SK-N-SH (cell line): ENCODE data around the gene RNF166.

Experiments used
- EP300 ChIP-seq, 2 experiments: IDR thresholded peaks; 2 replicates each; pipeline versions ENCODE4 v1.4.0 to v1.6.1; 2012; ENCODE audit warnings: borderline replicate concordance in 1 of 2, low read depth in 1 of 2, low read length in 1 of 2
- RCOR1 ChIP-seq: fragments of 150-350 bp; IDR thresholded peaks from 2 replicates; pipeline ENCODE4 v1.6.1; 2017; ENCODE audit warnings: antibody characterized with exemption, low read length
- SMC3 ChIP-seq: IDR thresholded peaks from 2 replicates; pipeline ENCODE4 v1.6.1; 2012; ENCODE audit warnings: low read depth, low read length, improper control_type of control experiment
- YY1 ChIP-seq: IDR thresholded peaks from 2 replicates; pipeline ENCODE4 v1.4.0; 2012; ENCODE audit warnings: low read depth, mild to moderate bottlenecking
- TF ChIP-seq, protein P1 (sequence below): fragments of 200-600 bp; sonication (generic); IDR thresholded peaks from 2 replicates; pipeline ENCODE4 v1.6.1; 2017; ENCODE audit warnings: antibody characterized with exemption, mild to moderate bottlenecking, moderate library complexity
- TF ChIP-seq, protein P2 (sequence below): fragments of 150-350 bp; IDR thresholded peaks from 2 replicates; pipeline ENCODE4 v1.6.1; 2016; ENCODE audit warnings: mild to moderate bottlenecking, low read depth, low read length
- TF ChIP-seq, protein P3 (sequence below): IDR thresholded peaks from 2 replicates; pipeline ENCODE4 v1.4.0; 2012; ENCODE audit warnings: low read depth
- TF ChIP-seq, protein P4 (sequence below): IDR thresholded peaks from 2 replicates; pipeline ENCODE4 v1.6.1; 2012; ENCODE audit warnings: mild to moderate bottlenecking, low read depth, low read length, moderate library complexity

DNA sequence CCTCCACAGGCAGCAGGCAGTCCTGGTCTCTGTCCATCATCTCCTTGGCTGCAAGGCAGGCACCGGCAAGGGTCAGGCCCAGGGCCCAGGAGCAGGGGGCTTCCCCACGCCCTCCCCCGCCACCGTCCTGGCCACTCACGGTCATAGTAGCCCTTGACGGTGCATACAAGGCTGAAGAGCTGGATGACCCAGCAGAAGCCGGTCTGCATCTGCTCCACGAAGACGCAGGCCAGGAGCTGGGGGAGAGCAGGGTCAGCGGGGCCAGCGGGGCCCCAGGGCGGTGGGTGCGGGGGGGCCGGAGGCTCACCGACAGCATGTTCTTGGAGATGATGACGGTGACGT is 20.2 kb upstream of the RNF166 start:
- TF ChIP-seq RCOR1 (no peak), YY1 (no peak), SMC3 (no peak), EP300 (IDR thresholded peaks at IDR 0.05; ENCODE audit: borderline replicate concordance in 1 of 2, low read depth in 1 of 2, low read length in 1 of 2) (no peak)
- TF ChIP-seq, protein P1, sequence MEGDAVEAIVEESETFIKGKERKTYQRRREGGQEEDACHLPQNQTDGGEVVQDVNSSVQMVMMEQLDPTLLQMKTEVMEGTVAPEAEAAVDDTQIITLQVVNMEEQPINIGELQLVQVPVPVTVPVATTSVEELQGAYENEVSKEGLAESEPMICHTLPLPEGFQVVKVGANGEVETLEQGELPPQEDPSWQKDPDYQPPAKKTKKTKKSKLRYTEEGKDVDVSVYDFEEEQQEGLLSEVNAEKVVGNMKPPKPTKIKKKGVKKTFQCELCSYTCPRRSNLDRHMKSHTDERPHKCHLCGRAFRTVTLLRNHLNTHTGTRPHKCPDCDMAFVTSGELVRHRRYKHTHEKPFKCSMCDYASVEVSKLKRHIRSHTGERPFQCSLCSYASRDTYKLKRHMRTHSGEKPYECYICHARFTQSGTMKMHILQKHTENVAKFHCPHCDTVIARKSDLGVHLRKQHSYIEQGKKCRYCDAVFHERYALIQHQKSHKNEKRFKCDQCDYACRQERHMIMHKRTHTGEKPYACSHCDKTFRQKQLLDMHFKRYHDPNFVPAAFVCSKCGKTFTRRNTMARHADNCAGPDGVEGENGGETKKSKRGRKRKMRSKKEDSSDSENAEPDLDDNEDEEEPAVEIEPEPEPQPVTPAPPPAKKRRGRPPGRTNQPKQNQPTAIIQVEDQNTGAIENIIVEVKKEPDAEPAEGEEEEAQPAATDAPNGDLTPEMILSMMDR: no peak
- TF ChIP-seq, protein P2, sequence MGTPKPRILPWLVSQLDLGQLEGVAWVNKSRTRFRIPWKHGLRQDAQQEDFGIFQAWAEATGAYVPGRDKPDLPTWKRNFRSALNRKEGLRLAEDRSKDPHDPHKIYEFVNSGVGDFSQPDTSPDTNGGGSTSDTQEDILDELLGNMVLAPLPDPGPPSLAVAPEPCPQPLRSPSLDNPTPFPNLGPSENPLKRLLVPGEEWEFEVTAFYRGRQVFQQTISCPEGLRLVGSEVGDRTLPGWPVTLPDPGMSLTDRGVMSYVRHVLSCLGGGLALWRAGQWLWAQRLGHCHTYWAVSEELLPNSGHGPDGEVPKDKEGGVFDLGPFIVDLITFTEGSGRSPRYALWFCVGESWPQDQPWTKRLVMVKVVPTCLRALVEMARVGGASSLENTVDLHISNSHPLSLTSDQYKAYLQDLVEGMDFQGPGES: no peak
- TF ChIP-seq, protein P3, sequence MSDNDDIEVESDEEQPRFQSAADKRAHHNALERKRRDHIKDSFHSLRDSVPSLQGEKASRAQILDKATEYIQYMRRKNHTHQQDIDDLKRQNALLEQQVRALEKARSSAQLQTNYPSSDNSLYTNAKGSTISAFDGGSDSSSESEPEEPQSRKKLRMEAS: no peak
- TF ChIP-seq, protein P4, sequence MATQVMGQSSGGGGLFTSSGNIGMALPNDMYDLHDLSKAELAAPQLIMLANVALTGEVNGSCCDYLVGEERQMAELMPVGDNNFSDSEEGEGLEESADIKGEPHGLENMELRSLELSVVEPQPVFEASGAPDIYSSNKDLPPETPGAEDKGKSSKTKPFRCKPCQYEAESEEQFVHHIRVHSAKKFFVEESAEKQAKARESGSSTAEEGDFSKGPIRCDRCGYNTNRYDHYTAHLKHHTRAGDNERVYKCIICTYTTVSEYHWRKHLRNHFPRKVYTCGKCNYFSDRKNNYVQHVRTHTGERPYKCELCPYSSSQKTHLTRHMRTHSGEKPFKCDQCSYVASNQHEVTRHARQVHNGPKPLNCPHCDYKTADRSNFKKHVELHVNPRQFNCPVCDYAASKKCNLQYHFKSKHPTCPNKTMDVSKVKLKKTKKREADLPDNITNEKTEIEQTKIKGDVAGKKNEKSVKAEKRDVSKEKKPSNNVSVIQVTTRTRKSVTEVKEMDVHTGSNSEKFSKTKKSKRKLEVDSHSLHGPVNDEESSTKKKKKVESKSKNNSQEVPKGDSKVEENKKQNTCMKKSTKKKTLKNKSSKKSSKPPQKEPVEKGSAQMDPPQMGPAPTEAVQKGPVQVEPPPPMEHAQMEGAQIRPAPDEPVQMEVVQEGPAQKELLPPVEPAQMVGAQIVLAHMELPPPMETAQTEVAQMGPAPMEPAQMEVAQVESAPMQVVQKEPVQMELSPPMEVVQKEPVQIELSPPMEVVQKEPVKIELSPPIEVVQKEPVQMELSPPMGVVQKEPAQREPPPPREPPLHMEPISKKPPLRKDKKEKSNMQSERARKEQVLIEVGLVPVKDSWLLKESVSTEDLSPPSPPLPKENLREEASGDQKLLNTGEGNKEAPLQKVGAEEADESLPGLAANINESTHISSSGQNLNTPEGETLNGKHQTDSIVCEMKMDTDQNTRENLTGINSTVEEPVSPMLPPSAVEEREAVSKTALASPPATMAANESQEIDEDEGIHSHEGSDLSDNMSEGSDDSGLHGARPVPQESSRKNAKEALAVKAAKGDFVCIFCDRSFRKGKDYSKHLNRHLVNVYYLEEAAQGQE: no peak
